Fibroblast of lung (primary cell): ENCODE data around the gene PLA2G4B.

Experiments used
- CTCF ChIP-seq, 2 donors: IDR thresholded peaks in 1 of 2; conservative IDR thresholded peaks in 1 of 2; 1 replicate in 1 of 2; 2 replicates in 1 of 2; pipeline ENCODE4 v1.5.1; 2011 to 2012; ENCODE audit warnings: low read length in 2 of 2, control low read depth in 1 of 2, inconsistent platforms in 1 of 2, low read depth in 1 of 2, mild to moderate bottlenecking in 1 of 2
- EZH2 ChIP-seq: IDR thresholded peaks from 2 replicates; pipeline ENCODE4 v1.5.1; 2012; ENCODE audit warnings: low read length, control low read depth, mild to moderate bottlenecking; ENCODE audit errors: missing control alignments

- TF ChIP-seq CTCF (conservative IDR thresholded peaks at IDR 0.05 in 1 of 2, IDR thresholded peaks at IDR 0.05 in 1 of 2; ENCODE audit: low read depth in 1 of 2, low read length in 2 of 2) (no peak), EZH2 (no peak)
Measured at GRCh38 chr15:41887893-41888292, 49.2 kb downstream of the PLA2G4B start.
